Naive thymus-derived CD4-positive, alpha-beta T cell (primary cell): ENCODE data around the gene KLC1. TPM values are rescaled to one million over a fixed set of nuclear protein-coding genes. Genes with fewer than 3 reads are reported as not detected.
"Not testable (repeated sequence)": the region's sequence is repeated elsewhere in the genome, so short reads cannot be mapped to it uniquely, and the experiment has no call there.

Source experiments
- ATAC-seq: fragments of 150-1000 bp; cut with Tn5 transposase; 2 replicates; pipeline ENCODE4 v1.10.0; 2021; ENCODE audit warnings: mild to moderate bottlenecking, moderate library complexity
- CTCF ChIA-PET: fragments of 350-600 bp; sonication (Branson Sonifier 250); formaldehyde crosslinking; loops from one replicate; lab custom pipeline; 2021; ENCODE audit warnings: antibody characterized with exemption; lab: Charles Lee
- POLR2A ChIA-PET: fragments of 350-600 bp; sonication (Branson Sonifier 250); formaldehyde crosslinking; loops from one replicate; lab custom pipeline; 2021; ENCODE audit warnings: antibody characterized with exemption, inconsistent platforms; lab: Charles Lee
- DNase-seq, 9 donors: peaks; one replicate each; pipeline versions ENCODE4 v3.0.0 to v3.0.0-alpha.2; 2020 to 2022; ENCODE audit warnings: mixed read lengths in 1 of 9
- H3K27ac ChIP-seq: one replicate; pipeline ENCODE4 v1.7.0; 2013; ENCODE audit warnings: mild to moderate bottlenecking, low read depth, low read length, moderate library complexity
- H3K27me3 ChIP-seq, 2 donors: one replicate each; pipeline ENCODE4 v1.7.0; 2013; ENCODE audit warnings: low read length in 2 of 2, mild to moderate bottlenecking in 2 of 2, moderate library complexity in 2 of 2; ENCODE audit not compliant: control insufficient read depth in 2 of 2, insufficient read depth in 2 of 2
- H3K36me3 ChIP-seq, 3 experiments: 1 replicate in 2 of 3; 2 replicates in 1 of 3; pipeline ENCODE4 v1.7.0; 2013; ENCODE audit warnings: low read length in 3 of 3, mild to moderate bottlenecking in 3 of 3, moderate library complexity in 1 of 3; ENCODE audit not compliant: insufficient read depth in 3 of 3, control insufficient read depth in 2 of 3
- H3K4me1 ChIP-seq, 2 donors: one replicate each; pipeline ENCODE4 v1.7.0; 2013; ENCODE audit warnings: low read length in 2 of 2, mild to moderate bottlenecking in 2 of 2, moderate library complexity in 1 of 2; ENCODE audit not compliant: control insufficient read depth in 2 of 2, insufficient read depth in 2 of 2
- H3K4me3 ChIP-seq: 2 replicates; pipeline ENCODE4 v1.7.0; 2013; ENCODE audit warnings: mild to moderate bottlenecking, low read length
- H3K9me3 ChIP-seq, 3 experiments: 1 replicate in 2 of 3; 2 replicates in 1 of 3; pipeline ENCODE4 v1.7.0; 2013; ENCODE audit warnings: low read length in 3 of 3; ENCODE audit not compliant: control insufficient read depth in 2 of 3
- H3K27ac Mint-ChIP-seq, 9 donors: one replicate each; pipeline ENCODE4 v1.8.0; 2020 to 2022; ENCODE audit warnings: mixed read lengths in 9 of 9, mild to moderate bottlenecking in 8 of 9, moderate library complexity in 5 of 9, inconsistent platforms in 2 of 9
- H3K27me3 Mint-ChIP-seq, 5 donors: one replicate each; pipeline ENCODE4 v1.8.0; 2021 to 2022; ENCODE audit warnings: mixed read lengths in 5 of 5, mild to moderate bottlenecking in 1 of 5
- H3K36me3 Mint-ChIP-seq, 5 donors: one replicate each; pipeline ENCODE4 v1.8.0; 2020 to 2022; ENCODE audit warnings: mixed read lengths in 5 of 5, mild to moderate bottlenecking in 3 of 5, inconsistent platforms in 1 of 5
- H3K4me1 Mint-ChIP-seq, 7 donors: one replicate each; pipeline ENCODE4 v1.8.0; 2020 to 2022; ENCODE audit warnings: mixed read lengths in 7 of 7, mild to moderate bottlenecking in 3 of 7, inconsistent platforms in 1 of 7
- H3K4me3 Mint-ChIP-seq, 10 donors: one replicate each; pipeline ENCODE4 v1.8.0; 2020 to 2022; ENCODE audit warnings: mild to moderate bottlenecking in 10 of 10, mixed read lengths in 10 of 10, moderate library complexity in 6 of 10, inconsistent platforms in 2 of 10
- H3K9me3 Mint-ChIP-seq, 11 donors: one replicate each; pipeline ENCODE4 v1.8.0; 2020 to 2022; ENCODE audit warnings: mixed read lengths in 11 of 11, mild to moderate bottlenecking in 4 of 11, inconsistent platforms in 1 of 11, moderate library complexity in 1 of 11
- intact Hi-C, 2 donors: fragments of 100-400 bp; cut with micrococcal nuclease; formaldehyde crosslinking; loops; one replicate each; pipeline ENCODE4 v1.15.1; 2023
- polyA plus RNA-seq, 2 donors: library from polyadenylated mRNA; unstranded; fragments of 300-500 nt; fragmentation: Illumina TruSeq; gene quantifications; one replicate each; pipeline ENCODE4 v1.2.3, GENCODE V29; 2021
- total RNA-seq, 6 experiments: library from RNA in 5 of 6; stranded (reverse) in 5 of 6; gene quantifications; 1 replicate in 5 of 6; 2 replicates in 1 of 6; pipeline ENCODE4 v1.2.3 and lab custom pipeline; 2021 to 2026

Gene KLC1
- total and polyA plus RNA-seq, 7 experiments from 2014 or later, result 65.5 to 268 (median 161) TPM

GRCh38 chr14:103597623-103598377, 31.2 kb upstream of the KLC1 start:
- DNase-seq (no peak), ATAC-seq (no peak)
- Mint-ChIP-seq H3K4me1 (no peaks in the 10 kb centered on the region), H3K27me3 (no peaks in the 10 kb centered on the region), H3K36me3 (no peaks in the 10 kb centered on the region), H3K9me3 (no peaks in the 10 kb centered on the region), H3K4me3 (no peak overlapping the region), H3K27ac (no peak overlapping the region)
- intact Hi-C loops, result no loop called here
- Histone ChIP-seq H3K36me3 (no peaks in the 10 kb centered on the region), H3K4me3 (no peak overlapping the region), H3K27ac (no peak overlapping the region), H3K9me3 (no peaks in the 10 kb centered on the region), H3K27me3 (no peaks in the 10 kb centered on the region), H3K4me1 (no peaks in the 10 kb centered on the region)
- CTCF ChIA-PET, result no interaction called here
- POLR2A ChIA-PET, result no interaction called here

GRCh38 chr14:103600503-103600902, 28.5 kb upstream of the KLC1 start:
- Histone ChIP-seq H3K4me1 (no peaks in the 10 kb centered on the region), H3K27me3 (no peaks in the 10 kb centered on the region), H3K9me3 (no peaks in the 10 kb centered on the region), H3K4me3 (no peak overlapping the region), H3K36me3 (no peaks in the 10 kb centered on the region), H3K27ac (no peak overlapping the region)
- Mint-ChIP-seq H3K4me1 (peaks cover 0 to 7% (median 0%) of the 10 kb centered on the region in 7 donors), H3K36me3 (no peaks in the 10 kb centered on the region), H3K9me3 (no peaks in the 10 kb centered on the region), H3K4me3 (no peak overlapping the region), H3K27me3 (no peaks in the 10 kb centered on the region), H3K27ac (no peak overlapping the region)
- no peak for DNase-seq
- no peak for ATAC-seq
- POLR2A ChIA-PET, result no interaction called here
- intact Hi-C loops, result no loop called here
- CTCF ChIA-PET, result no interaction called here

- Mint-ChIP-seq H3K9me3 (peaks cover 0 to 3% (median 0%) of the 10 kb centered on the region in 11 donors), H3K4me1 (peaks cover 14 to 28% (median 20%) of the 10 kb centered on the region in 7 donors), H3K36me3 (peaks cover 0 to 2% (median 0%) of the 10 kb centered on the region in 5 donors), H3K27ac (peak overlapping the region in 1 of 9 donors; percentile 48), H3K27me3 (peaks cover 0 to 28% (median 0%) of the 10 kb centered on the region in 5 donors), H3K4me3 (no peak overlapping the region)
- Histone ChIP-seq H3K4me1 (peaks cover 18 to 21% of the 10 kb centered on the region in 2 donors), H3K27me3 (no peaks in the 10 kb centered on the region), H3K27ac (no peak overlapping the region), H3K36me3 (no peaks in the 10 kb centered on the region), H3K4me3 (no peak overlapping the region), H3K9me3 (no peaks in the 10 kb centered on the region)
- ChIA-PET CTCF (interaction anchor here (0.6 kb wide), 1 partner anchor 32 kb away, joined by 3 read pairs; no protein-coding TSS in a partner anchor), POLR2A (interaction anchor here (1.0 to 1.5 kb wide), 2 partner anchors 24 to 26 kb away, joined by 3 read pairs; partner anchors contain the start of gene KLC1)
- intact Hi-C loops, result no loop called here
- ATAC-seq (no peak), DNase-seq (no peak)
These were observed 24.4 kb upstream of the KLC1 start for GRCh38 chr14:103604620-103605019.

DNA sequence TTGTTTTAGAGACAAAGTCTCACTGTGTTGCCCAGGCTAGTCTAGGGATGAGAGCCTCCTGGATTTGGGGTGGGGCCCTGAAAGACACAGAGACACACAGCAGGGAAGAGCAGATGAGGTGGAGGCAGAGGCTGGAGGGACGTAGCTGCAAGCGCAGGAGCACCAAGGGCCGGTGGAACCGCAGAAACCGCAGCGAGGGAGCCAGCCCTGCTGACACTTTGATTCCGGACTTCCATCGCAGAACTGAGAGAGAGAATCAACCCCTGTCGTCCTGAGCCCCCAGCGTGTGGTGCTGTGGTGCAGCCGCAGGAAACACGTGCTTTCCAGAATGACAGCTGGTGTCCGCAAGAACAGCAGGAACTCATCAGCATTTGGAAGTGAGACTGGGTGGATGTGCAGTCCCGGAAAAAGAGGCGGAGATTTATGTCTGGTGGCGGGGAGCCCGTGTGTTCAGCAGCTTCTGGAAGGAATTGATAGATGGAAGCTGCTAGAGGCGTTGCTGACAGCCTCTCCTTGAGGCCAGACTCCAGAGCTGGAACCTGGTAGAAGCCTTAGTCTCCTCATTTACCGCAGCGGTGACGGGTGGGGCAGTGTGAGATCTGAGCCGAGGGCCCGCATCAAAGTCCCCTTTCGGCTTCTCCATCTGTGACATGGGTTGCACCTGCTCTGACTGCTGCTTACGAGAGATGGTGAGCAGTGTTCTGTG, 21.9 kb upstream of the KLC1 start:
- no peaks in the 10 kb centered on the region for H3K27me3 ChIP-seq
- peaks cover 18 to 21% of the 10 kb centered on the region in 2 donors for H3K4me1 ChIP-seq
- H3K4me3 ChIP-seq, result peak overlapping the region; percentile 49
- Mint-ChIP-seq H3K27me3 (peaks cover 0 to 28% (median 0%) of the 10 kb centered on the region in 5 donors), H3K27ac (peak overlapping the region; percentile 19 to 86 (median 52)), H3K9me3 (peaks cover 0 to 17% (median 8%) of the 10 kb centered on the region in 11 donors), H3K4me1 (peaks cover 14 to 28% (median 21%) of the 10 kb centered on the region in 7 donors), H3K4me3 (peak overlapping the region; percentile 76 to 93 (median 84)), H3K36me3 (peaks cover 0 to 10% (median 6%) of the 10 kb centered on the region in 5 donors)
- H3K36me3 ChIP-seq, result no peaks in the 10 kb centered on the region
- peaks cover 0 to 9% (median 0%) of the 10 kb centered on the region in 3 experiments for H3K9me3 ChIP-seq
- no peak overlapping the region for H3K27ac ChIP-seq
- DNase-seq (peak; percentile 15 to 63 (median 46)), ATAC-seq (peak; percentile 84)
- CTCF ChIA-PET, result interaction anchor here (0.5 kb wide), 1 partner anchor 73 kb away, joined by 3 read pairs; no protein-coding TSS in a partner anchor
- intact Hi-C loops, result loop anchor here (1.0 to 2.0 kb wide), 5 partner anchors 18 to 108 kb away; partner anchors contain the start of genes KLC1 (in 2 of the 2), XRCC3 (in 1 of the 2) and ZFYVE21 (in 1 of the 2)
- POLR2A ChIA-PET, result interaction anchor here (0.7 to 2.9 kb wide), 4 partner anchors 22 to 92 kb away, joined by 3 to 9 read pairs (median 4); partner anchors contain the start of gene KLC1

- H3K9me3 ChIP-seq, result peaks cover 0 to 9% (median 0%) of the 10 kb centered on the region in 3 experiments
- intact Hi-C loops, result loop anchor here (1.0 to 2.0 kb wide), 5 partner anchors 17 to 107 kb away; partner anchors contain the start of genes KLC1 (in 2 of the 2), XRCC3 (in 1 of the 2) and ZFYVE21 (in 1 of the 2)
- ATAC-seq (peak; percentile 10), DNase-seq (no peak)
- Mint-ChIP-seq H3K27ac (peak overlapping the region in 4 of 9 donors; percentile 42 to 63 (median 56)), H3K36me3 (peaks cover 0 to 10% (median 6%) of the 10 kb centered on the region in 5 donors), H3K9me3 (peaks cover 0 to 18% (median 8%) of the 10 kb centered on the region in 11 donors), H3K4me3 (peak overlapping the region; percentile 76 to 93 (median 84)), H3K4me1 (peaks cover 14 to 28% (median 21%) of the 10 kb centered on the region in 7 donors), H3K27me3 (peaks cover 0 to 28% (median 0%) of the 10 kb centered on the region in 5 donors)
- no peaks in the 10 kb centered on the region for H3K36me3 ChIP-seq
- no peaks in the 10 kb centered on the region for H3K27me3 ChIP-seq
- H3K27ac ChIP-seq, result no peak overlapping the region
- H3K4me1 ChIP-seq, result peaks cover 18 to 21% of the 10 kb centered on the region in 2 donors
- CTCF ChIA-PET, result no interaction called here
- POLR2A ChIA-PET, result interaction anchor here (0.7 to 2.9 kb wide), 4 partner anchors 22 to 92 kb away, joined by 3 to 9 read pairs (median 4); partner anchors contain the start of gene KLC1
- peak overlapping the region; percentile 49 for H3K4me3 ChIP-seq
These were observed 21.2 kb upstream of the KLC1 start for GRCh38 chr14:103607822-103608221.

- H3K27ac ChIP-seq, H3K36me3 Mint-ChIP-seq, H3K27me3 ChIP-seq, H3K36me3 ChIP-seq, ATAC-seq, H3K9me3 ChIP-seq, DNase-seq, CTCF ChIA-PET, H3K4me3 ChIP-seq, intact Hi-C loops: not testable (repeated sequence)
- POLR2A ChIA-PET, result interaction anchor here (1.6 to 2.9 kb wide), 2 partner anchors 20 to 48 kb away, joined by 3 to 9 read pairs; partner anchors contain the start of gene KLC1
- H3K4me1 Mint-ChIP-seq, result peaks cover 14 to 28% (median 21%) of the 10 kb centered on the region in 7 donors
- peaks cover 0 to 18% (median 8%) of the 10 kb centered on the region in 11 donors for H3K9me3 Mint-ChIP-seq
- H3K4me3 Mint-ChIP-seq, result peak overlapping the region in 1 of 10 donors; percentile 4
- peak overlapping the region in 1 of 9 donors; percentile 6 for H3K27ac Mint-ChIP-seq
- peaks cover 18 to 21% of the 10 kb centered on the region in 2 donors for H3K4me1 ChIP-seq
- H3K27me3 Mint-ChIP-seq, result peaks cover 0 to 28% (median 0%) of the 10 kb centered on the region in 5 donors
These were observed 19.9 kb upstream of the KLC1 start for GRCh38 chr14:103609081-103609480.
